ENCODE results near the gene POLDIP2.

Gene POLDIP2

DNA sequence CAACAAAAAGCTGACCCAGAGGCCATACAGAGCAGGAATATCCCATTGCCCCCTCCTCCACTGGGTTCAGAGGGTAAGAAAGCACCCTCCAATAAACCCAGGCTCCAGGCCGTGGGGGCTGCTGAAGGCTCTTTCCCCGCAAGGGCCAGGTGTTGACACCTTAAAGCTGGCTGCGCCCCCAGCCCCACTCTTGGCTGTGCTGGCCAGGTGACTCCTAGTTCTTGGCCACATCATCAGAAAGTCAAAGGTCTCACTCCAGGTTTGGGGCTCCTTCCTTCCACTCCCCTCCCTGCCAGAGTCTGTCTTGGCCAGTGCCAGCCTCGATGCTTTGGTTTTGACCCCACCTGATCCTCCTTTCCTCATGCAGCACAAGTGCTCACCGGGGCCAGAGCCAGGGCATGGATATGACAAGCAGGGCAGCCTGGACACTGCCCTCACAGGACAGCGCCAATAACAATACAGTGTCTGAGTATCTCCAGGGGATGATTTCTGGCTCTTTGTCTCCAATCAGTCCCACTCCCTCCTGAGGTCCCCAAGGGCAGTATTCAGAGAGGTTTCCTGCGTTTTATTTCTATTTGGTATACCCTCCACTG lies 40.5 kb upstream of the POLDIP2 start:
- H2AFZ ChIP-seq (ENCODE audit: low read depth, low read length, severe bottlenecking): no peak overlapping the region
- no peak overlapping the region for H3K4me3 ChIP-seq (ENCODE audit: insufficient read depth, low read length, poor library complexity, severe bottlenecking)
- H3K9ac ChIP-seq (ENCODE audit: low read length): no peak overlapping the region
- TF ChIP-seq CTCF (IDR thresholded peaks at IDR 0.05; ENCODE audit: insufficient read depth, low read length, poor library complexity, severe bottlenecking) (no peak), EZH2phosphoT487 (conservative IDR thresholded peaks at IDR 0.05; ENCODE audit: low read length) (no peak)
- no peaks in the 10 kb centered on the region for H4K20me1 ChIP-seq (ENCODE audit: low read depth, low read length)
- no peaks in the 10 kb centered on the region for H3K79me2 ChIP-seq (ENCODE audit: insufficient read depth, low read length)
- H3K27me3 ChIP-seq (ENCODE audit: low read length): no peaks in the 10 kb centered on the region
- no peaks in the 10 kb centered on the region for H3K9me3 ChIP-seq (ENCODE audit: insufficient read depth, low read length)
- H3K27ac ChIP-seq (ENCODE audit: low read depth, low read length): no peak overlapping the region
- no peaks in the 10 kb centered on the region for H3K9me2 ChIP-seq (replicated peaks; ENCODE audit: insufficient read depth, low read length)
- H3K4me2 ChIP-seq (ENCODE audit: low read depth, low read length, poor library complexity, severe bottlenecking): no peak overlapping the region
- H3F3A ChIP-seq (ENCODE audit: insufficient read depth): no peaks in the 10 kb centered on the region
- no peaks in the 10 kb centered on the region for H3K36me3 ChIP-seq (ENCODE audit: low read length)

DNA sequence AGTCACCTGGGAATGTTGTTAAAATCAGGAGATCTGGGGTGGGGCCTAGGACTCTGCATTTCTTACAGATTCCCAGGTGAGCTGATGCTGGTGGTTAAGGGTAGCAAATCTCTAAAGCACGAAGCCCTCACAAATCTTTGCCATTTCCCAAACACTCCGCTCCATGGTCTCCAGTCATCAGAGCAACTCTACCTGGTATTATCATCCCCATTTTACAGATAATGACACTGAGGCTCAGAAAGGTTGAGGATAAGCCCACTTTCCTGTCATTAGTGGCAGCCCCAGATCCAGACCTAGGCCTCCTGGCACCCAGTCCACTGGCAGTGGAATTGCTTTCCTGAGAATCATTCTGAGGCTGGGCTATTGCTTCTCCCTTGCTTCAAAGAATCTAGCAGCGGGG lies 39.9 kb upstream of the POLDIP2 start:
- H3K79me2 ChIP-seq (ENCODE audit: insufficient read depth, low read length): no peaks in the 10 kb centered on the region
- H3K9me3 ChIP-seq (ENCODE audit: insufficient read depth, low read length): no peaks in the 10 kb centered on the region
- H3K27ac ChIP-seq (ENCODE audit: low read depth, low read length): no peak overlapping the region
- H3K9ac ChIP-seq (ENCODE audit: low read length): no peak overlapping the region
- H3K4me3 ChIP-seq (ENCODE audit: insufficient read depth, low read length, poor library complexity, severe bottlenecking): no peak overlapping the region
- no peaks in the 10 kb centered on the region for H3K9me2 ChIP-seq (replicated peaks; ENCODE audit: insufficient read depth, low read length)
- no peaks in the 10 kb centered on the region for H3K36me3 ChIP-seq (ENCODE audit: low read length)
- H3F3A ChIP-seq (ENCODE audit: insufficient read depth): no peaks in the 10 kb centered on the region
- no peak overlapping the region for H2AFZ ChIP-seq (ENCODE audit: low read depth, low read length, severe bottlenecking)
- TF ChIP-seq EZH2phosphoT487 (conservative IDR thresholded peaks at IDR 0.05; ENCODE audit: low read length) (no peak), CTCF (IDR thresholded peaks at IDR 0.05; ENCODE audit: insufficient read depth, low read length, poor library complexity, severe bottlenecking) (no peak)
- H3K4me2 ChIP-seq (ENCODE audit: low read depth, low read length, poor library complexity, severe bottlenecking): no peak overlapping the region
- H4K20me1 ChIP-seq (ENCODE audit: low read depth, low read length): no peaks in the 10 kb centered on the region
- H3K27me3 ChIP-seq (ENCODE audit: low read length): no peaks in the 10 kb centered on the region

GRCh38 chr17:28396635-28397239 lies 39.4 kb upstream of the POLDIP2 start:
- Histone ChIP-seq H3K27me3 (ENCODE audit: low read length) (no peaks in the 10 kb centered on the region), H3K79me2 (ENCODE audit: insufficient read depth, low read length) (no peaks in the 10 kb centered on the region), H2AFZ (ENCODE audit: low read depth, low read length, severe bottlenecking) (no peak overlapping the region), H3K36me3 (ENCODE audit: low read length) (no peaks in the 10 kb centered on the region), H3K4me2 (ENCODE audit: low read depth, low read length, poor library complexity, severe bottlenecking) (no peak overlapping the region), H3F3A (ENCODE audit: insufficient read depth) (no peaks in the 10 kb centered on the region), H3K9ac (ENCODE audit: low read length) (no peak overlapping the region), H4K20me1 (ENCODE audit: low read depth, low read length) (no peaks in the 10 kb centered on the region), H3K4me3 (ENCODE audit: insufficient read depth, low read length, poor library complexity, severe bottlenecking) (no peak overlapping the region), H3K9me3 (ENCODE audit: insufficient read depth, low read length) (no peaks in the 10 kb centered on the region), H3K9me2 (replicated peaks; ENCODE audit: insufficient read depth, low read length) (no peaks in the 10 kb centered on the region), H3K27ac (ENCODE audit: low read depth, low read length) (no peak overlapping the region)
- TF ChIP-seq EZH2phosphoT487 (conservative IDR thresholded peaks at IDR 0.05; ENCODE audit: low read length) (no peak), CTCF (IDR thresholded peaks at IDR 0.05; ENCODE audit: insufficient read depth, low read length, poor library complexity, severe bottlenecking) (no peak)
